IMR-90 (cell line): ENCODE results near the gene LRRC8C. TPM values are rescaled to one million over a fixed set of nuclear protein-coding genes. Genes with fewer than 3 reads are reported as not detected.

Experiments used
- ATAC-seq: fragments of 200-7000 bp; cut with Tn5 transposase; 2 replicates; pipeline ENCODE4 v1.9.1; 2020; ENCODE audit warnings: low read depth, mild to moderate bottlenecking, moderate library complexity
- BruUV-seq: library from RNA; stranded (reverse); fragments of 400-500 nt; replicated peaks from 2 replicates; lab custom pipeline; 2021; lab: Mats Ljungman, UMichigan
- CTCF ChIA-PET: fragments of 300-600 bp; formaldehyde crosslinking; extraction: SDS; loops from one replicate; lab custom pipeline; 2021; ENCODE audit warnings: antibody characterized with exemption; lab: Yijun Ruan, JAX
- POLR2A ChIA-PET: fragments of 300-600 bp; sonication (Branson Sonifier 250); formaldehyde crosslinking; loops from one replicate; lab custom pipeline; 2022; ENCODE audit warnings: antibody characterized with exemption; ENCODE audit not compliant: unreplicated experiment; lab: Charles Lee
- DNase-seq: peaks from one replicate; pipeline ENCODE4 v3.0.0; 2013
- H2AFZ ChIP-seq: replicated peaks from 2 replicates; pipeline ENCODE3; 2013; ENCODE audit warnings: low read length, mild to moderate bottlenecking; ENCODE audit not compliant: poor library complexity
- H2AK5ac ChIP-seq: 2 replicates; pipeline ENCODE4 v1.6.1; 2013; ENCODE audit warnings: low read depth, low read length, inconsistent platforms
- H2AK9ac ChIP-seq: replicated peaks from 2 replicates; pipeline ENCODE3; 2013; ENCODE audit warnings: mild to moderate bottlenecking, low read depth, low read length, moderate library complexity; ENCODE audit not compliant: poor library complexity
- H2BK120ac ChIP-seq: 2 replicates; pipeline ENCODE4 v1.6.1; 2013; ENCODE audit warnings: low read depth, low read length, inconsistent platforms
- H2BK15ac ChIP-seq: 3 replicates; pipeline ENCODE4 v1.6.1; 2013; ENCODE audit warnings: low read depth, low read length, inconsistent platforms
- H2BK20ac ChIP-seq: 2 replicates; pipeline ENCODE4 v1.6.1; 2013; ENCODE audit warnings: low read depth, mild to moderate bottlenecking, inconsistent platforms, low read length, moderate library complexity
- H2BK5ac ChIP-seq: 2 replicates; pipeline ENCODE4 v1.6.1; 2013; ENCODE audit warnings: mild to moderate bottlenecking, low read depth, low read length, inconsistent platforms; ENCODE audit not compliant: poor library complexity, severe bottlenecking
- H3K14ac ChIP-seq: replicated peaks from 2 replicates; pipeline ENCODE4 v1.6.1; 2013; ENCODE audit warnings: low read depth, low read length, inconsistent platforms
- H3K18ac ChIP-seq: 2 replicates; pipeline ENCODE4 v1.6.1; 2013; ENCODE audit warnings: low read depth, low read length, control low read depth
- H3K23ac ChIP-seq: 2 replicates; pipeline ENCODE4 v1.6.1; 2013; ENCODE audit warnings: low read depth, low read length, inconsistent platforms
- H3K27ac ChIP-seq: 2 replicates; pipeline ENCODE4 v1.5.1; 2013; ENCODE audit warnings: mild to moderate bottlenecking, control low read depth, low read length; ENCODE audit not compliant: insufficient read depth
- H3K27me3 ChIP-seq: 2 replicates; pipeline ENCODE4 v1.6.1; 2013; ENCODE audit warnings: low read length; ENCODE audit not compliant: control insufficient read depth, insufficient read depth
- H3K36me3 ChIP-seq: 2 replicates; pipeline ENCODE4 v1.6.1; 2013; ENCODE audit warnings: low read length, mixed read lengths; ENCODE audit not compliant: control insufficient read depth, insufficient read depth
- H3K4ac ChIP-seq: 2 replicates; pipeline ENCODE4 v1.6.1; 2013; ENCODE audit warnings: low read depth, low read length, inconsistent platforms
- H3K4me1 ChIP-seq: 2 replicates; pipeline ENCODE4 v1.6.1; 2013; ENCODE audit warnings: low read length, mixed read lengths; ENCODE audit not compliant: control insufficient read depth, insufficient read depth
- H3K4me2 ChIP-seq: 2 replicates; pipeline ENCODE4 v1.6.1; 2013; ENCODE audit warnings: low read depth, mild to moderate bottlenecking, control low read depth, low read length, moderate library complexity
- H3K4me3 ChIP-seq: 2 replicates; pipeline ENCODE4 v1.5.1; 2013; ENCODE audit warnings: low read depth, mild to moderate bottlenecking, control low read depth, low read length, moderate library complexity; ENCODE audit not compliant: insufficient read depth
- H3K56ac ChIP-seq: 2 replicates; pipeline ENCODE4 v1.6.1; 2013; ENCODE audit warnings: low read length, inconsistent platforms; ENCODE audit not compliant: insufficient read depth; ENCODE audit errors: extremely low read depth
- H3K79me1 ChIP-seq, 2 experiments: 2 replicates each; pipeline ENCODE4 v1.6.1; 2013; ENCODE audit warnings: low read length in 2 of 2, inconsistent platforms in 1 of 2, low read depth in 1 of 2
- H3K9ac ChIP-seq: 2 replicates; pipeline ENCODE4 v1.6.1; 2013; ENCODE audit warnings: low read depth, low read length, control low read depth
- H3K9me1 ChIP-seq: 2 replicates; pipeline ENCODE4 v1.6.1; 2013; ENCODE audit warnings: low read length, inconsistent platforms; ENCODE audit not compliant: insufficient read depth
- H3K9me3 ChIP-seq: 2 replicates; pipeline ENCODE4 v1.6.1; 2013; ENCODE audit warnings: low read length; ENCODE audit not compliant: control insufficient read depth, insufficient read depth
- H4K20me1 ChIP-seq: 2 replicates; pipeline ENCODE4 v1.6.1; 2013; ENCODE audit warnings: low read length, inconsistent platforms; ENCODE audit not compliant: insufficient read depth
- H4K5ac ChIP-seq: 2 replicates; pipeline ENCODE4 v1.6.1; 2013; ENCODE audit warnings: mild to moderate bottlenecking, low read depth, low read length, control low read depth
- H4K8ac ChIP-seq, 2 experiments: 2 replicates each; pipeline ENCODE4 v1.6.1; 2013; ENCODE audit warnings: low read depth in 2 of 2, low read length in 2 of 2, control low read depth in 1 of 2, inconsistent platforms in 1 of 2
- H4K91ac ChIP-seq: 2 replicates; pipeline ENCODE4 v1.6.1; 2013; ENCODE audit warnings: low read depth, low read length, inconsistent platforms; ENCODE audit not compliant: insufficient read depth
- MAFK ChIP-seq: IDR thresholded peaks from 2 replicates; pipeline ENCODE4 v1.6.1; 2012; ENCODE audit warnings: low read depth, low read length, improper control_type of control experiment
- RCOR1 ChIP-seq: IDR thresholded peaks from 2 replicates; pipeline ENCODE4 v1.6.1; 2012; ENCODE audit warnings: mild to moderate bottlenecking, low read length, improper control_type of control experiment; ENCODE audit not compliant: insufficient replicate concordance
- WGBS, 2 experiments: methylation state at CpG; one replicate each; pipeline versions ENCODE4 v1.1.5 to v1.1.7; 2013; ENCODE audit warnings: missing lambda C conversion rate in 2 of 2; ENCODE audit not compliant: insufficient read length in 1 of 2; ENCODE audit errors: extremely low coverage in 2 of 2; 5-methylcytosine and 5-hydroxymethylcytosine counted together
- dilution Hi-C: fragments of 300-500 bp; cut with HindIII; formaldehyde crosslinking; loops from one replicate; pipeline ENCODE4 v1.14.3; 2018; ENCODE audit warnings: low sequenced_read_pairs; ENCODE audit not compliant: unreplicated experiment
- in situ Hi-C: fragments of 300-500 bp; cut with MboI; formaldehyde crosslinking; loops from 3 replicates; pipeline ENCODE4 v1.14.3; 2019; ENCODE audit warnings: low sequenced_read_pairs, inconsistent platforms, mixed read lengths
- intact Hi-C: fragments of 100-400 bp; cut with micrococcal nuclease; formaldehyde crosslinking; loops from 2 replicates; pipeline ENCODE4 v1.10.0; 2022
- polyA plus RNA-seq, 3 experiments: library from polyadenylated mRNA; depleted of rRNA; stranded (reverse); fragments of >200 nt; gene quantifications; 2 replicates each; pipeline ENCODE4 v1.2.3, GENCODE V29; 2012; ENCODE audit warnings: low replicate concordance in 1 of 3
- total RNA-seq: library from RNA; depleted of rRNA; stranded (reverse); fragments of >200 nt; gene quantifications from 2 replicates; pipeline ENCODE4 v1.2.3, GENCODE V29; 2012

Gene LRRC8C
- total and polyA plus RNA-seq, 2 of the 4 experiments (the other 2 are of a cell fraction) = 6.5 to 12.9 TPM

DNA sequence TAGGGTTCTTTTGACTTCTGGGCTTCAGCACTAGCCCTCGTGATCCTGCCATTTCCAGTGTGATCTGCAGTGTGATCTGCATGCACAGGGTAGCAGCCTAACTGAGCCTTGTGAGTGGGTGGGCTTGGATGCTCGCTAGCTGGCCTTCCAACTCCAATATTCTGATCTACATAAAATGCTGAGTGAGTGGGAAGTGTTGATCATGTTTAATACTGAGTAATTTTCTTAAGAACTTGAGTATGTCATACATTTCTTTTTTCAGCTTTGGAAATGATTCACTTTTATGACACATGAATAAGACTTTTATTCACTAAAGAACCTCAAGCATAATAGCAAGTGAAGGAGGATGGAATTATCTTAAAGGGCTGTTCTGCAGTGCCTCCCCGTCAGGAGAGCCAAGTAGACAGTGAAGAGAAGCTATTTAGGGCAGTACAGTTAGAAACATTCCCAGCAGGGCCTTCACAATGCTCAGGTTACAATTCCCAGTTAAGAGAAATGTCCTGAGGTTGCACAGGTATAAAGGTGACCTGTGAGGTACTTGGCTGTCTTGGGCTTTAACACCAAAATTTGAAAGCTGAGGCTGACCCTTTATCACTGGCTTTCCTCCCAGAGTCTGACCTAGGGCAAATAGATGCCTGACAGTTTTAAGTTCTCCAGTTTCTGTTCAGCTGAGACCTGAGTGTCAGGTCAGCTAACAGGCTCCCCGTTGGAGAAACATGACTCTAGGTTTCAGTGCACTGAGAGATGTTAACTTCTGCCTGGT is 29.1 kb upstream of the LRRC8C start:
- Histone ChIP-seq H3K4me1 (peaks cover 3% of the 10 kb centered on the region), H2BK120ac (no peak overlapping the region), H3K79me1 (no peaks in the 10 kb centered on the region), H2AFZ (no peak overlapping the region), H4K5ac (no peak overlapping the region), H3K9me1 (peaks cover 4% of the 10 kb centered on the region; the same call in 1 of the 2 replicates), H2BK20ac (no peak overlapping the region), H3K18ac (no peak overlapping the region), H2BK5ac (no peak overlapping the region), H3K4ac (no peak overlapping the region), H3K9me3 (no peaks in the 10 kb centered on the region), H4K20me1 (no peaks in the 10 kb centered on the region), H2BK15ac (no peak overlapping the region), H3K23ac (no peak overlapping the region), H3K27ac (no peak overlapping the region), H3K14ac (no peak overlapping the region), H3K9ac (no peak overlapping the region), H2AK5ac (0 out of 2 replicates have a peak overlapping the region, but pooled peaks have one; percentile 26), H3K56ac (no peak overlapping the region), H3K36me3 (no peaks in the 10 kb centered on the region), H3K4me2 (no peak overlapping the region), H4K8ac (no peak overlapping the region), H4K91ac (no peak overlapping the region), H3K4me3 (no peak overlapping the region), H2AK9ac (peak overlapping the region; percentile 44), H3K27me3 (no peaks in the 10 kb centered on the region)
- DNase-seq (peak; percentile 62), ATAC-seq (peak; percentile 30)
- in situ Hi-C loops (loop anchor here (10.0 kb wide), 1 partner anchor 129 kb away; no protein-coding TSS in a partner anchor), intact Hi-C loops (loop anchor here (2.0 kb wide), 1 partner anchor 25 kb away; no protein-coding TSS in a partner anchor), dilution Hi-C loops (no loop called here)
- POLR2A ChIA-PET = no interaction called here
- TF ChIP-seq MAFK (peak; percentile 58), RCOR1 (no peak)
- CTCF ChIA-PET = interaction anchor here (1.0 to 1.9 kb wide), 6 partner anchors 9 to 159 kb away, joined by 3 to 7 read pairs (median 4); no protein-coding TSS in a partner anchor
- no TSS peak for BruUV-seq
- 50% methylated on average over 1 of the region's 4 CpGs; no CpG with 5 or more reads in 1 of the 2 experiments for WGBS, 2 experiments
